Skeletal muscle tissue (tissue), 4 donors: ENCODE measurements around the gene BCL2L11. TPM values are rescaled to one million over a fixed set of nuclear protein-coding genes. Genes with fewer than 3 reads are reported as not detected.

Experiments used
- H3K27ac ChIP-seq: one replicate; pipeline ENCODE4 v1.7.0; 2013; ENCODE audit warnings: mild to moderate bottlenecking, low read depth, low read length, inconsistent platforms
- H3K27me3 ChIP-seq, 3 donors: one replicate each; pipeline ENCODE4 v1.7.0; 2013; ENCODE audit warnings: low read length in 3 of 3; ENCODE audit not compliant: control insufficient read depth in 3 of 3, insufficient read depth in 3 of 3
- H3K36me3 ChIP-seq, 3 donors: one replicate each; pipeline ENCODE4 v1.7.0; 2013; ENCODE audit warnings: low read length in 3 of 3; ENCODE audit not compliant: control insufficient read depth in 3 of 3, insufficient read depth in 3 of 3
- H3K4me1 ChIP-seq, 3 donors: one replicate each; pipeline ENCODE4 v1.7.0; 2013; ENCODE audit warnings: low read length in 3 of 3, mild to moderate bottlenecking in 3 of 3; ENCODE audit not compliant: control insufficient read depth in 3 of 3, insufficient read depth in 3 of 3
- H3K4me3 ChIP-seq, 3 donors: one replicate each; pipeline ENCODE4 v1.7.0; 2013; ENCODE audit warnings: low read length in 3 of 3
- H3K9ac ChIP-seq, 3 donors: one replicate each; pipeline ENCODE4 v1.7.0; 2013; ENCODE audit warnings: low read length in 3 of 3, mild to moderate bottlenecking in 3 of 3, moderate library complexity in 2 of 3, low read depth in 1 of 3
- H3K9me3 ChIP-seq, 3 donors: one replicate each; pipeline ENCODE4 v1.7.0; 2013; ENCODE audit warnings: low read length in 3 of 3; ENCODE audit not compliant: control insufficient read depth in 3 of 3
- total RNA-seq: library from RNA; depleted of rRNA; stranded (reverse); fragments of >200 nt; gene quantifications from one replicate; pipeline ENCODE4 v1.2.3, GENCODE V29; 2014
- donor health status: Osteomylitis.

BCL2L11 gene
- total RNA-seq, 1 donor from 2014 or later = 6.3 TPM

- H3K9ac ChIP-seq = no peak overlapping the region
- no peaks in the 10 kb centered on the region for H3K27me3 ChIP-seq
- no peaks in the 10 kb centered on the region for H3K9me3 ChIP-seq
- peaks cover 5 to 23% (median 23%) of the 10 kb centered on the region in 3 donors for H3K36me3 ChIP-seq
- no peaks in the 10 kb centered on the region for H3K4me1 ChIP-seq
- no peak overlapping the region for H3K27ac ChIP-seq
- H3K4me3 ChIP-seq = no peak overlapping the region
These were observed 29.3 kb downstream of the BCL2L11 start for GRCh38 chr2:111149882-111150455.

GRCh38 chr2:111154758-111155157, 34.0 kb downstream of the BCL2L11 start:
- peaks cover 10 to 12% (median 11%) of the 10 kb centered on the region in 3 donors for H3K4me1 ChIP-seq
- no peak overlapping the region for H3K9ac ChIP-seq
- H3K27me3 ChIP-seq = no peaks in the 10 kb centered on the region
- no peaks in the 10 kb centered on the region for H3K9me3 ChIP-seq
- H3K36me3 ChIP-seq = peaks cover 5 to 33% (median 23%) of the 10 kb centered on the region in 3 donors
- no peak overlapping the region for H3K4me3 ChIP-seq
- no peak overlapping the region for H3K27ac ChIP-seq

- Histone ChIP-seq H3K27ac (no peak overlapping the region), H3K9me3 (no peaks in the 10 kb centered on the region), H3K36me3 (peaks cover 5 to 25% (median 19%) of the 10 kb centered on the region in 3 donors), H3K9ac (no peak overlapping the region), H3K27me3 (no peaks in the 10 kb centered on the region), H3K4me1 (peaks cover 17 to 21% (median 19%) of the 10 kb centered on the region in 3 donors), H3K4me3 (no peak overlapping the region)
These were observed 34.9 kb downstream of the BCL2L11 start for GRCh38 chr2:111155610-111156009.

GRCh38 chr2:111156529-111156928, 35.8 kb downstream of the BCL2L11 start:
- Histone ChIP-seq H3K36me3 (peaks cover 5 to 25% (median 19%) of the 10 kb centered on the region in 3 donors), H3K27me3 (no peaks in the 10 kb centered on the region), H3K9ac (no peak overlapping the region), H3K27ac (no peak overlapping the region), H3K4me3 (no peak overlapping the region), H3K4me1 (peaks cover 26 to 30% (median 28%) of the 10 kb centered on the region in 3 donors), H3K9me3 (no peaks in the 10 kb centered on the region)

- Histone ChIP-seq H3K9ac (no peak overlapping the region), H3K4me1 (peaks cover 30 to 35% (median 32%) of the 10 kb centered on the region in 3 donors), H3K9me3 (no peaks in the 10 kb centered on the region), H3K4me3 (no peak overlapping the region), H3K27ac (no peak overlapping the region), H3K36me3 (peaks cover 2 to 20% (median 12%) of the 10 kb centered on the region in 3 donors), H3K27me3 (no peaks in the 10 kb centered on the region)
These were observed 36.5 kb downstream of the BCL2L11 start for GRCh38 chr2:111157071-111157661.

- H3K9me3 ChIP-seq = no peaks in the 10 kb centered on the region
- H3K9ac ChIP-seq = no peak overlapping the region
- no peaks in the 10 kb centered on the region for H3K27me3 ChIP-seq
- H3K4me3 ChIP-seq = no peak overlapping the region
- H3K4me1 ChIP-seq = peaks cover 30 to 40% (median 37%) of the 10 kb centered on the region in 3 donors
- H3K27ac ChIP-seq = no peak overlapping the region
- peaks cover 0 to 18% (median 6%) of the 10 kb centered on the region in 3 donors for H3K36me3 ChIP-seq
These were observed 37.1 kb downstream of the BCL2L11 start for GRCh38 chr2:111157798-111158197.

- Histone ChIP-seq H3K27me3 (no peaks in the 10 kb centered on the region), H3K9ac (no peak overlapping the region), H3K9me3 (no peaks in the 10 kb centered on the region), H3K4me3 (no peak overlapping the region), H3K36me3 (peaks cover 0 to 14% (median 0%) of the 10 kb centered on the region in 3 donors), H3K4me1 (peaks cover 30 to 47% (median 45%) of the 10 kb centered on the region in 3 donors), H3K27ac (no peak overlapping the region)
These were observed 38.9 kb downstream of the BCL2L11 start for GRCh38 chr2:111159641-111160040.

- Histone ChIP-seq H3K27ac (no peak overlapping the region), H3K9me3 (no peaks in the 10 kb centered on the region), H3K27me3 (no peaks in the 10 kb centered on the region), H3K36me3 (peaks cover 0 to 14% (median 8%) of the 10 kb centered on the region in 3 donors), H3K4me1 (peaks cover 30 to 51% (median 51%) of the 10 kb centered on the region in 3 donors), H3K9ac (no peak overlapping the region), H3K4me3 (no peak overlapping the region)
These were observed 40.0 kb downstream of the BCL2L11 start for GRCh38 chr2:111160758-111161157.

- H3K9ac ChIP-seq = peak overlapping the region in 1 of 3 donors; percentile 46
- peaks cover 30 to 51% (median 51%) of the 10 kb centered on the region in 3 donors for H3K4me1 ChIP-seq
- peak overlapping the region; percentile 41 for H3K27ac ChIP-seq
- no peaks in the 10 kb centered on the region for H3K9me3 ChIP-seq
- H3K36me3 ChIP-seq = peaks cover 4 to 14% (median 13%) of the 10 kb centered on the region in 3 donors
- peak overlapping the region in 1 of 3 donors; percentile 46 for H3K4me3 ChIP-seq
- no peaks in the 10 kb centered on the region for H3K27me3 ChIP-seq
These were observed 41.3 kb downstream of the BCL2L11 start for GRCh38 chr2:111161971-111162370.

- no peak overlapping the region for H3K4me3 ChIP-seq
- H3K4me1 ChIP-seq = peaks cover 30 to 56% (median 55%) of the 10 kb centered on the region in 3 donors
- H3K36me3 ChIP-seq = peaks cover 4 to 14% (median 13%) of the 10 kb centered on the region in 3 donors
- no peak overlapping the region for H3K27ac ChIP-seq
- no peak overlapping the region for H3K9ac ChIP-seq
- H3K27me3 ChIP-seq = no peaks in the 10 kb centered on the region
- H3K9me3 ChIP-seq = no peaks in the 10 kb centered on the region
These were observed 42.1 kb downstream of the BCL2L11 start for GRCh38 chr2:111162718-111163331.
